Measurements from ENCODE around the gene KCNIP4.

DNA sequence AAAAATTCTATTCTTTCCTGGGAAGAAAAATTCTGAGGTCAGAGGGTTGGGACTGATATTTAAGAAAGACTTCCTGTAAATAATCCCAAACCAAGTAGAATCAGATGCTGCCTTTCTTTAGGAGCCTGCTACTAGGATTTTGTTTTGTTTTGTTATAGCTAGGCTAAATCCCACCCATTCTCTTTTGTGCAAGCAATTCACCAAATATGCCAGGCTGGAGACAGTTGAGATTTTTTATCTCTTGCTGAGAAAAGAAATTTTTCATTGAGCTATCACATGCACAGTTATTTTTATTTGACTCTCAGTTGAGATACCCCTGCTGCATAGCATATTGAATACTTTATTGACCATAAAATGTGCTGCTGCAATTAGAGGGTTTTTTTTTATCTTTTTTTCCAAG, 196.0 kb downstream of the KCNIP4 start:
- TF ChIP-seq, protein P1, sequence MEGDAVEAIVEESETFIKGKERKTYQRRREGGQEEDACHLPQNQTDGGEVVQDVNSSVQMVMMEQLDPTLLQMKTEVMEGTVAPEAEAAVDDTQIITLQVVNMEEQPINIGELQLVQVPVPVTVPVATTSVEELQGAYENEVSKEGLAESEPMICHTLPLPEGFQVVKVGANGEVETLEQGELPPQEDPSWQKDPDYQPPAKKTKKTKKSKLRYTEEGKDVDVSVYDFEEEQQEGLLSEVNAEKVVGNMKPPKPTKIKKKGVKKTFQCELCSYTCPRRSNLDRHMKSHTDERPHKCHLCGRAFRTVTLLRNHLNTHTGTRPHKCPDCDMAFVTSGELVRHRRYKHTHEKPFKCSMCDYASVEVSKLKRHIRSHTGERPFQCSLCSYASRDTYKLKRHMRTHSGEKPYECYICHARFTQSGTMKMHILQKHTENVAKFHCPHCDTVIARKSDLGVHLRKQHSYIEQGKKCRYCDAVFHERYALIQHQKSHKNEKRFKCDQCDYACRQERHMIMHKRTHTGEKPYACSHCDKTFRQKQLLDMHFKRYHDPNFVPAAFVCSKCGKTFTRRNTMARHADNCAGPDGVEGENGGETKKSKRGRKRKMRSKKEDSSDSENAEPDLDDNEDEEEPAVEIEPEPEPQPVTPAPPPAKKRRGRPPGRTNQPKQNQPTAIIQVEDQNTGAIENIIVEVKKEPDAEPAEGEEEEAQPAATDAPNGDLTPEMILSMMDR (conservative IDR thresholded peaks at IDR 0.05; ENCODE audit: low read depth in 2 of 2) = no peak
- TF ChIP-seq REST (IDR thresholded peaks at IDR 0.05; ENCODE audit: unreplicated experiment) (no peak), POLR2AphosphoS5 (IDR thresholded peaks at IDR 0.05; ENCODE audit: low read depth) (no peak), EZH2 (IDR thresholded peaks at IDR 0.05; ENCODE audit: low read depth, unreplicated experiment) (no peak), EZH2phosphoT487 (IDR thresholded peaks at IDR 0.05; ENCODE audit: unreplicated experiment) (no peak), CREB1 (CRISPR knock-in tag; IDR thresholded peaks at IDR 0.05; ENCODE audit: low read depth) (no peak), JUNB (IDR thresholded peaks at IDR 0.05; ENCODE audit: unreplicated experiment) (no peak), ETS1 (IDR thresholded peaks at IDR 0.05) (no peak), ZNF331 (CRISPR knock-in tag; IDR thresholded peaks at IDR 0.05; ENCODE audit: low read depth) (no peak)
